H9 (cell line): ENCODE measurements around the gene TMF1. TPM values are rescaled to one million over a fixed set of nuclear protein-coding genes. Genes with fewer than 3 reads are reported as not detected.
A peak's percentile ranks its signal among the peaks of the same experiment; 100 is the strongest.

ENCODE experiments used
- DNase-seq: peaks from one replicate; pipeline ENCODE4 v3.0.0-alpha.2; 2017
- H2AFZ ChIP-seq: one replicate; pipeline ENCODE4 v1.6.1; 2013; ENCODE audit warnings: mild to moderate bottlenecking, low read length, control low read depth, moderate library complexity
- H2AK5ac ChIP-seq: 2 replicates; pipeline ENCODE4 v1.6.1; 2013; ENCODE audit warnings: low read length, control low read depth, mixed read lengths; ENCODE audit not compliant: insufficient read length
- H2BK120ac ChIP-seq: one replicate; pipeline ENCODE4 v1.6.1; 2013; ENCODE audit warnings: low read depth, mild to moderate bottlenecking, low read length, control low read depth, inconsistent platforms; ENCODE audit not compliant: poor library complexity, severe bottlenecking
- H2BK12ac ChIP-seq: 2 replicates; pipeline ENCODE4 v1.6.1; 2013; ENCODE audit warnings: low read length, control low read depth, mixed read lengths, low read depth; ENCODE audit not compliant: insufficient read length
- H2BK15ac ChIP-seq: 2 replicates; pipeline ENCODE4 v1.6.1; 2013; ENCODE audit warnings: low read depth, low read length, control low read depth
- H2BK20ac ChIP-seq: one replicate; pipeline ENCODE4 v1.6.1; 2013; ENCODE audit warnings: low read depth, mild to moderate bottlenecking, low read length, control low read depth, inconsistent platforms; ENCODE audit not compliant: poor library complexity, severe bottlenecking
- H2BK5ac ChIP-seq: 2 replicates; pipeline ENCODE4 v1.6.1; 2013; ENCODE audit warnings: low read length, control low read depth, mixed read lengths; ENCODE audit not compliant: insufficient read length
- H3K14ac ChIP-seq: 2 replicates; pipeline ENCODE4 v1.6.1; 2013; ENCODE audit warnings: low read length, control low read depth; ENCODE audit not compliant: insufficient read depth
- H3K18ac ChIP-seq: 2 replicates; pipeline ENCODE4 v1.6.1; 2013; ENCODE audit warnings: low read depth, mild to moderate bottlenecking, mixed read lengths, low read length, control low read depth; ENCODE audit not compliant: insufficient read length
- H3K23ac ChIP-seq: 2 replicates; pipeline ENCODE4 v1.6.1; 2013; ENCODE audit warnings: low read length, control low read depth, mixed read lengths, low read depth; ENCODE audit not compliant: insufficient read length
- H3K23me2 ChIP-seq: 2 replicates; pipeline ENCODE4 v1.6.1; 2013; ENCODE audit warnings: low read depth, mild to moderate bottlenecking, mixed read lengths, low read length, control low read depth; ENCODE audit not compliant: insufficient read length, poor library complexity, severe bottlenecking
- H3K27ac ChIP-seq: 2 replicates; pipeline ENCODE4 v1.5.1; 2013; ENCODE audit warnings: low read length, control low read depth, mixed read lengths, low read depth; ENCODE audit not compliant: insufficient read length
- H3K27me3 ChIP-seq: 2 replicates; pipeline ENCODE4 v1.6.1; 2013; ENCODE audit warnings: low read length, control low read depth, inconsistent platforms; ENCODE audit not compliant: insufficient read depth
- H3K4ac ChIP-seq: 2 replicates; pipeline ENCODE4 v1.6.1; 2013; ENCODE audit warnings: low read depth, mild to moderate bottlenecking, control low read depth, inconsistent platforms, low read length, moderate library complexity
- H3K4me1 ChIP-seq: 2 replicates; pipeline ENCODE4 v1.6.1; 2013; ENCODE audit warnings: low read length, control low read depth, inconsistent platforms; ENCODE audit not compliant: insufficient read depth
- H3K4me2 ChIP-seq: 2 replicates; pipeline ENCODE4 v1.6.1; 2013; ENCODE audit warnings: low read length, control low read depth, mixed read lengths; ENCODE audit not compliant: insufficient read length, insufficient read depth
- H3K56ac ChIP-seq: 2 replicates; pipeline ENCODE4 v1.6.1; 2013; ENCODE audit warnings: low read depth, mild to moderate bottlenecking, mixed read lengths, low read length, control low read depth; ENCODE audit not compliant: insufficient read length
- H3K79me1 ChIP-seq: 2 replicates; pipeline ENCODE4 v1.6.1; 2013; ENCODE audit warnings: low read depth, mild to moderate bottlenecking, moderate library complexity, low read length, control low read depth, inconsistent platforms; ENCODE audit not compliant: insufficient read depth, poor library complexity, severe bottlenecking
- H3K79me2 ChIP-seq: 2 replicates; pipeline ENCODE4 v1.6.1; 2013; ENCODE audit warnings: low read length, control low read depth, inconsistent platforms; ENCODE audit not compliant: insufficient read depth
- H3K9ac ChIP-seq: 2 replicates; pipeline ENCODE4 v1.6.1; 2013; ENCODE audit warnings: low read length, control low read depth, mixed read lengths; ENCODE audit not compliant: insufficient read length; ENCODE audit errors: extremely low read depth
- H3K9me3 ChIP-seq: one replicate; pipeline ENCODE4 v1.6.1; 2013; ENCODE audit warnings: low read depth, low read length, inconsistent platforms; ENCODE audit not compliant: control insufficient read depth
- H3T11ph ChIP-seq: one replicate; pipeline ENCODE4 v1.6.1; 2013; ENCODE audit warnings: mild to moderate bottlenecking, low read length, control low read depth, inconsistent platforms
- H4K20me1 ChIP-seq: one replicate; pipeline ENCODE4 v1.6.1; 2013; ENCODE audit not compliant: control insufficient read depth, insufficient read length, insufficient read depth
- H4K5ac ChIP-seq: 2 replicates; pipeline ENCODE4 v1.6.1; 2013; ENCODE audit warnings: low read depth, mild to moderate bottlenecking, mixed read lengths, low read length, control low read depth; ENCODE audit not compliant: insufficient read length
- H4K8ac ChIP-seq: replicated peaks from 2 replicates; pipeline ENCODE4 v1.6.1; 2013; ENCODE audit warnings: low read length, control low read depth, mixed read lengths, low read depth; ENCODE audit not compliant: insufficient read length
- H4K91ac ChIP-seq: 2 replicates; pipeline ENCODE4 v1.6.1; 2013; ENCODE audit warnings: low read depth, mild to moderate bottlenecking, moderate library complexity, mixed read lengths, low read length, control low read depth; ENCODE audit not compliant: insufficient read length
- H3K27ac Mint-ChIP-seq, 3 experiments: 2 replicates in 2 of 3; 3 replicates in 1 of 3; pipeline ENCODE4 v1.8.0; 2020 to 2021; ENCODE audit warnings: mixed read lengths in 3 of 3, mild to moderate bottlenecking in 1 of 3, moderate library complexity in 1 of 3
- H3K27me3 Mint-ChIP-seq: 2 replicates; pipeline ENCODE4 v1.8.0; 2021; ENCODE audit warnings: low read depth, mild to moderate bottlenecking, moderate library complexity, mixed read lengths
- H3K36me3 Mint-ChIP-seq, 3 experiments: 2 replicates in 2 of 3; 3 replicates in 1 of 3; pipeline ENCODE4 v1.8.0; 2020 to 2021; ENCODE audit warnings: low read depth in 3 of 3, mixed read lengths in 3 of 3; ENCODE audit not compliant: insufficient read depth in 1 of 3
- H3K4me1 Mint-ChIP-seq, 2 experiments: 2 replicates each; pipeline ENCODE4 v1.8.0; 2020; ENCODE audit warnings: mixed read lengths in 2 of 2
- H3K4me3 Mint-ChIP-seq, 2 experiments: 2 replicates in 1 of 2; 3 replicates in 1 of 2; pipeline ENCODE4 v1.8.0; 2020 to 2021; ENCODE audit warnings: mild to moderate bottlenecking in 2 of 2, mixed read lengths in 2 of 2, moderate library complexity in 1 of 2
- H3K9me3 Mint-ChIP-seq, 2 experiments: 2 replicates in 1 of 2; 3 replicates in 1 of 2; pipeline ENCODE4 v1.8.0; 2020; ENCODE audit warnings: mild to moderate bottlenecking in 2 of 2, mixed read lengths in 2 of 2, moderate library complexity in 1 of 2
- CTCF ChIP-seq: fragments of 200-600 bp; sonication (generic); conservative IDR thresholded peaks from 3 replicates; pipeline ENCODE4 v1.8.0; 2021; ENCODE audit warnings: antibody characterized with exemption, mild to moderate bottlenecking
- WGBS: extraction: QIAGEN DNeasy Blood & Tissue Kit; methylation state at CpG from one replicate; pipeline ENCODE4 v1.1.7; 2013; ENCODE audit warnings: missing lambda C conversion rate, low lambda C conversion rate, mixed read lengths; ENCODE audit not compliant: insufficient read length; ENCODE audit errors: extremely low coverage; 5-methylcytosine and 5-hydroxymethylcytosine counted together
- total RNA-seq: library from RNA; stranded (reverse); gene quantifications from 2 replicates; pipeline ENCODE4 v1.2.1, GENCODE V29; 2021

TMF1 gene
- total RNA-seq, 1 experiment from 2014 or later = 21.9 TPM

- H2BK5ac ChIP-seq = no peak overlapping the region
- TF ChIP-seq CTCF = peak; percentile 57
- WGBS = 100% methylated on average over 1 of the region's 2 CpGs
Observed at GRCh38 chr3:69020424-69020823, 31.7 kb downstream of the TMF1 start.

More at GRCh38 chr3:69020424-69020823, 31.7 kb downstream of the TMF1 start:
- Mint-ChIP-seq H3K27me3 (no peaks in the 10 kb centered on the region), H3K36me3 (peaks cover 4 to 13% (median 8%) of the 10 kb centered on the region in 3 experiments; a peak in 5 of 7 replicates), H3K4me3 (no peak overlapping the region), H3K9me3 (0 out of 5 replicates have a peak, but pooled peaks cover 0 to 3% of the 10 kb centered on the region in 2 experiments), H3K4me1 (no peaks in the 10 kb centered on the region), H3K27ac (no peak overlapping the region)
- no peak overlapping the region for H2BK120ac ChIP-seq
- H3K4ac ChIP-seq = no peak overlapping the region
- no peak overlapping the region for H3K4me2 ChIP-seq
- no peak overlapping the region for H4K8ac ChIP-seq
- no peak overlapping the region for H3K27ac ChIP-seq
- H3K27me3 ChIP-seq = no peaks in the 10 kb centered on the region
- no peaks in the 10 kb centered on the region for H3K23me2 ChIP-seq
- H2AFZ ChIP-seq = no peak overlapping the region
- no peak overlapping the region for H3K23ac ChIP-seq
- H3K56ac ChIP-seq = no peak overlapping the region
- no peak overlapping the region for H3T11ph ChIP-seq
- no peaks in the 10 kb centered on the region for H3K4me1 ChIP-seq
- H2BK20ac ChIP-seq = no peak overlapping the region
- H3K9ac ChIP-seq = no peak overlapping the region
- H3K18ac ChIP-seq = no peak overlapping the region
- H2AK5ac ChIP-seq = no peak overlapping the region
- H3K79me1 ChIP-seq = no peaks in the 10 kb centered on the region
- no peak overlapping the region for H4K5ac ChIP-seq
- no peaks in the 10 kb centered on the region for H3K9me3 ChIP-seq
- no peaks in the 10 kb centered on the region for H4K20me1 ChIP-seq
- H4K91ac ChIP-seq = no peak overlapping the region
- no peak overlapping the region for H3K14ac ChIP-seq
- H2BK12ac ChIP-seq = no peak overlapping the region
- H3K79me2 ChIP-seq = no peaks in the 10 kb centered on the region
- no peak for DNase-seq
- H2BK15ac ChIP-seq = no peak overlapping the region
